Erythroblast (primary cell): ENCODE measurements around the gene TIMELESS.

Experiments
- GATA1 ChIP-seq: IDR thresholded peaks from 2 replicates; pipeline ENCODE4 v1.6.1; 2011; ENCODE audit warnings: low read depth, mild to moderate bottlenecking, control low read depth, low read length, moderate library complexity
- POLR2A ChIP-seq: IDR thresholded peaks from 2 replicates; pipeline ENCODE4 v1.6.1; 2011; ENCODE audit warnings: mild to moderate bottlenecking, low read length

DNA sequence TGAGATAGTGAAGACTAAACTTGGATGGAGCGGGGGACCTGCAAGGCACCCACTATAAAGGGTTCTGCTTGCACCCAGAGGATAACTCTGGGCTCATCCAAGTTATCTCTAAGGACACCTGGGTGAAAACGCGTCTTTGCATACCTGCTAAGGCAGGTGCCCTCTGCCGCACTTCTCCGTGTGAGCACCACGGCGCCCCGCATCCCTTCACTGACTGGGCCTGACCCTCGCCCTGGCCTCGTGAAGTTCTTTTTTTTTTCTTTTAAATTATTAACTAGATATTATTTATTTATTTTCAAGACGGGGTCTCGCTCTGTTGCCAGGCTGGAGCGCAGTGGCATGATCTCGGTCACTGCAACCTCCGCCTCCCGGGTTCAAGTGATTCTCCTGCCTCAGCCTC lies 66.6 kb downstream of the TIMELESS start:
- no peak for TF ChIP-seq POLR2A
- TF ChIP-seq GATA1: no peak
